HG03460 (cell line): ENCODE results near the gene STAU1.
"Not testable (repeated sequence)": the region's sequence is repeated elsewhere in the genome, so short reads cannot be mapped to it uniquely, and the experiment has no call there.

Source experiments
- ATAC-seq: cut with Tn5 transposase; IDR thresholded peaks from one replicate; pipeline ENCODE4 v1.9.1; 2021; ENCODE audit not compliant: unreplicated experiment

STAU1 gene, protein sequence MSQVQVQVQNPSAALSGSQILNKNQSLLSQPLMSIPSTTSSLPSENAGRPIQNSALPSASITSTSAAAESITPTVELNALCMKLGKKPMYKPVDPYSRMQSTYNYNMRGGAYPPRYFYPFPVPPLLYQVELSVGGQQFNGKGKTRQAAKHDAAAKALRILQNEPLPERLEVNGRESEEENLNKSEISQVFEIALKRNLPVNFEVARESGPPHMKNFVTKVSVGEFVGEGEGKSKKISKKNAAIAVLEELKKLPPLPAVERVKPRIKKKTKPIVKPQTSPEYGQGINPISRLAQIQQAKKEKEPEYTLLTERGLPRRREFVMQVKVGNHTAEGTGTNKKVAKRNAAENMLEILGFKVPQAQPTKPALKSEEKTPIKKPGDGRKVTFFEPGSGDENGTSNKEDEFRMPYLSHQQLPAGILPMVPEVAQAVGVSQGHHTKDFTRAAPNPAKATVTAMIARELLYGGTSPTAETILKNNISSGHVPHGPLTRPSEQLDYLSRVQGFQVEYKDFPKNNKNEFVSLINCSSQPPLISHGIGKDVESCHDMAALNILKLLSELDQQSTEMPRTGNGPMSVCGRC

GRCh38 chr20:49187851-49188641, at the start of gene STAU1:
Gene STAU1, minus strand, starts transcription at chr20:49188334. Its CDS starts 22,133 bp downstream, at chr20:49166201.
- ATAC-seq: peak; percentile 84

DNA sequence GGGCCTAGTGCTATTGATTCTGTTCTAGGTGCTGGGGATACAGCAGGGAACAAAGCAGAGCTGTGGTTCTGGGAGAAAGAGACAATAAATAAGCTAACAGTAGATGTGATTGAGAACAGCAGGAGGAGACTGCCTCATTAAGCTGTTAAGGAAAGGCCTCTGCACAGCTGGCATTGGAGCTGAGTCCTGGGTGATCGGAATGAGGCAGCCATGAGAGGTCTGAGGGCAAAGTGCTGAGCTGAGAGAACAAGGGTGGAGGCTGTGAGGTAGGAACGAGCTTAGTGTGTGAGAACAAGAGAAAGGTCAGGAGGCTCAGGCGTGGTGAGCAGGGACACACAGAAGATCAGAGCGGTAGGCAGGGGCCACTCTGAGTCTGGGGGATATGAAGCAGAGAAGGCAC, 49.4 kb upstream of the STAU1 start:
- ATAC-seq: no peak

GRCh38 chr20:49236301-49236700, 48.2 kb upstream of the STAU1 start:
- no peak for ATAC-seq

DNA sequence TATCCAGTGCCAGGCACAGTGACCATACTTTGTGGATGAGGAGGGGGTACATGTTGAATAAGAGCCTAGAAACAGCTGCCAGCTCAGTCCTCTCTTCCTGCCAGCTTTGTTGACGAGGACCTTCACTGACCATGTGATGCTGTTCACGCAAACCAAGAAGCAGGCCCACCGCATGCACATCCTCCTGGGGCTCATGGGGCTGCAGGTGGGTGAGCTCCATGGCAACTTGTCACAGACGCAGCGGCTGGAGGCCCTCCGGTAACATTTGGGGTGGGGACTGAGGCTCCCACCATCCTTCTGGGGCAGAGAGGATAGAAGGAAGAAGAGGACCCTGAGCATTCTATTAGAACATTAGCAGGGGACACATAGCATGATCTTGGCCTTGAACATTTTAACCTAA, 46.7 kb upstream of the STAU1 start:
- no peak for ATAC-seq

DNA sequence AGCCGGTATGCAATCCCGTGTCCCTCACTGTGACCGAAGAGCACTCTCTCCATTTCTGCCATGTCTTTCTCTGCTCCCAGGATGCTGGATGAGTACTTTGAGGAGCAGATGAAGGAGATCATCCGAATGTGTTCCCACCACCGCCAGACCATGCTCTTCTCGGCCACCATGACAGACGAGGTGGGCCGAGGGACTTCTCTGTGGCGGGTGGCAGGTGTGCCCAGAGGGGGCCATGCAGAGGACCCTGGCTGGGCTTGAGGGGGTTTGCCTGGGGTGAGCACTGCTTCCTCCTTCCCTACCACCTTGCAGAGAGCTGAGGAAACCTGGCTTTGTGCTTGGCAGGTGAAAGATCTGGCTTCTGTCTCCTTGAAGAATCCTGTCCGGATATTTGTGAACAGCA, 45.1 kb upstream of the STAU1 start:
- no peak for ATAC-seq

DNA sequence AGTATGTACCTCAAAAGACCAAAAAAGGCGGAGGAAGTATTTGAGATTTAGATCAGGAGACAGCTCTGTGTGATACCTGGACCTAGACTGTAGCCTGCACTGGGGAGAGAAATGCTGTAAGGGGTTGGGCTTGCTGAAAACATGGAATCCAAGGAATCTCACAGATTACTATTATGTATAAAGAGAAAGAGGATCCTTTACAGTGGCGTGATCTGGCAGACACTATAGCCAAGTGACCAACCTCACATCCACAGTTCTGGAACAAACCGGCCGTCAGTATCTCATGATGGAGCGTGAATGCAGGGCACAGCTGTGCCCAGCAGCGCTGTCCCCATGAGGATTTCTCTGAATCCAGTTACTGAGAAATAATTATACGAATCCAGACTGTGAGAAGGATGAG, 43.3 kb upstream of the STAU1 start:
- no peak for ATAC-seq

DNA sequence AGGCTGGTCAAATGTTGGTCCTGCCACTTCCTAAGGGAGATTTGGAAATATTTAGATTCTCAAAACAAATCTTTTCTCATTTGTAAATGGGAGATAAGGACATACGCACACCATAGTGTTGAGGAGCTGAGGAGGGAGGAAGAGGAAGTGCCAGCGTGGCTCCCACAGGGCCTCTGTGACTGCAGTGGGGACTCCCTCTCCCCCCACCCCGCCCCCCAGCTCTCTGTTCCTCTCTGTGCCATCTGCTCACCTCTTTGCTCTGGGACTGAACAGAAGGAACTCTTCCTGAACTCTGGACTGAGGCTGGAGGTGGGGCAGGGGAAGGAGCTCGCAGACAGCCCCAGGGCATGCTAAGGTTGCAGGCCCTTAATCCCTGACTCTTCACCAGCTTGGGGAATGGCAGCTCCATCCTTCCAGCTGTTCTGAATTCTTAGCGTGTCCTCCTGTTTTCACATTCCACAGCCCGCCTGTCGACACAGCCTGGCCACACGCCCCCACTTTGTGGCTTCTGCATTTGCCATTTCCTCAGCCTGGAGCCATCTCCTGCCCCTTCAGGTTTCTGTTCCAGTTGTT, 42.5 kb upstream of the STAU1 start:
- no peak for ATAC-seq

DNA sequence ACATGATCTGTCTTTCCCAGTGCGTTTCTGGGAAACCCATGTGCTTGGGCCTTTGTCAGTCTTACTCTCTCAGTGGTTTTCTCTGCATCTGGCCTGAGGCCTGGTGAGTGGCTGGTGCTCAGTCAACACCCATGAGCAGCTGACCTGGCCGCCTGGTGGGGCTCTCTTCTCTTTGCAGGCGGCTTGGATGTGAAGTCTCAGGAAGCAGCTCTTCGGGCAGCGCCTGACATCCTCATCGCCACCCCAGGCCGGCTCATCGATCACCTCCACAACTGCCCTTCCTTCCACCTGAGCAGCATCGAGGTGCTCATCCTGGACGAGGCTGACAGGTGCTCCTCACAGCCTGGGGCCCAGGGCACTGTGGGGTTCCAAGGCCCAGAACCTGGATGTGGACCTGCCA, 41.9 kb upstream of the STAU1 start:
- no peak for ATAC-seq

DNA sequence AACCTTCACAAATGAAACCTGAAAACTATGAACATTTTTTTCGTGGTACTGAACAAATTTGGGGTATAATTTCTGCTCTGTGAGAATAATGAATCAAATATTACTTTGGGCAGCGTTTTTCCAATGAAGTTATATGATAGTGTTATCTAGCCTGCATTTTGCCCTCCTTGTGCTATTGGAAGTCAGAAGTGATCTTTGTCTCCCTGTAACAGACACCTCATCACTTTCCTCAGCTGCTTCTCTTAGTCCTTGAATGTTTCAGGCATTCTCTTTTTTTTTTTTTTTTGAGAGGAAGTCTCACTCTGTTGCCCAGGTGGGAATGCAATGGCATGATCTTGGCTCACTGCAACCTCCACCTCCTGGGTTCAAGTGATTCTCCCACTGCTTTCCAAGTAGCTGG, 41.2 kb upstream of the STAU1 start:
- ATAC-seq: no peak

- ATAC-seq: no peak
These were observed 40.5 kb upstream of the STAU1 start for GRCh38 chr20:49228676-49229075.

- no peak for ATAC-seq
These were observed 37.8 kb upstream of the STAU1 start for GRCh38 chr20:49225896-49226295.

GRCh38 chr20:49219924-49220831, 32.0 kb upstream of the STAU1 start:
- ATAC-seq: no peak

DNA sequence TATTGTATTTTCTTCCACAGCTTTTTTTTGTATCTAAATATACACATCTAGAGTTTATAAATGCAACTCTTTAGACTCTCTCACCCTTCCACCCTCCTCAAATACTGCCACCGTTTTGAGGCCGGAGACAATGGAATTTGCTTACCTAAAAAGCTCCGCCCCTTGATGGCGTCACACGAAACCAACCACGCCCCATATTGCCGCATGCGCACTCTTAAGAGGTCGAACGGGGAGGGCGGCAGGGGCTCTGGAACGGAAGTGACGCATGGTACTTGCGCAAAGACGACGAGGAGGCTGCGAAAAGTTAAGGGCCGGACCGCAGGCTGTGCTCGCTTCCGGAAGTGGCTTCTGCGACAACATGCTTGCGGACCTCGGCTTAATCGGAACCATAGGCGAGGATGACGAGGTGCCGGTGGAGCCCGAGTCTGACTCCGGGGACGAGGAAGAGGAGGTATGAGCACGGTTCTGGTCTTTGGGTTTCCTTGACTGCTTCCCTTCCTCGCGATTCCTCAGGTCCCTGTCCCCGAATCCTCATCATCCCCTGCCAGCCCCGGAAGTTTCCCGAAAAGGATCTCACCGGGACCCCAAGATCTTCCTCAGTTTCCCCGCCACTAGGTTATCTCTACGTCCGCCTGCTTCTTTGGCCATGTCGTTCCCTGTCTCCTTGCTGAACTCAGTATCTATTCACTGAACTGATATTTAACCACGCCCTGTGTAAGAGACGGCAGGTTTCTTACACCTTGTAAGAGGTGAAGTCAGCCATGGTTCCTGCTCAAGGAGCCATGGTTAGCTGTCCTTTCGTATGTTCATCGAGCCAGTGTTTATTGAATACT, 31.2 kb upstream of the STAU1 start, which contains the start of gene DDX27:
Gene DDX27 (plus strand): TSS at position 326 of the 833 bp plus-strand sequence. CDS start 33 bp downstream, at position 359.
- ATAC-seq: peak; percentile 91

DNA sequence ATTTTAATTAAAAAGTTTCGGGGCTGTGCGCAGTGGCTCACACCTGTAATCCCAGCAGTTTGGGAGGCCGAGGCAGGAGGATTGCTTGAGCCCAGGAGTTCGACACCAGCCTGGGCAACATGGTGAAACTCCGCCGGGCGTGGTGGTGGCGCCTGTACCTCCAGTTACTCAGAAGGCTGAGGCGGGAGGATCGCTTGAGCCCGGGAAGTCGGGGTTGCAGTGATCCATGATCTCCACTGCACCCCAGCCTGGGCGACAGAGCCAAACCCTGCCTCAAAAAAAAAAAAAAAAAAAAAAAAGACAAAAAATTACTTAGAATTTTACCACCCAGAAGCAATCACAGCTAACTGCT, 30.6 kb upstream of the STAU1 start:
- ATAC-seq: not testable (repeated sequence)

- no peak for ATAC-seq
These were observed 29.0 kb upstream of the STAU1 start for GRCh38 chr20:49216991-49217578.

DNA sequence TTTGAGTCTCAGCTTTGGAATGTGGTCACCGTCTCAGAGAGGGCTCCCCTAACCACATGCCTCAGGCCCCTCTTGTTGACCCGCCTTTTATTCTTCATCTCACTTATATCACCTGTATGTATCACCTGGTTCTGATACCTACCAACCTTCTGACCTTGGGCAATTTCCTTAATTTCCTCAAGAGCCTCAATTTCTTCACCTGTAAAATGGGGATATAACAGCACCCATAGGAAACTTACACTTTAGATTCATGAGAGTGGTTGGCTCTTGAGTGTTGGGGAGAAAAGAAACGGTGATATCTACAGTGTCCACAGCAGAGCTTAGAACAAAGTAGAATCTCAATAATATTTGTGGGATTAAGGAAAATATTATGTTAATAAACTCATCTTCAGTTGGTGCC, 27.1 kb upstream of the STAU1 start:
- ATAC-seq: no peak

DNA sequence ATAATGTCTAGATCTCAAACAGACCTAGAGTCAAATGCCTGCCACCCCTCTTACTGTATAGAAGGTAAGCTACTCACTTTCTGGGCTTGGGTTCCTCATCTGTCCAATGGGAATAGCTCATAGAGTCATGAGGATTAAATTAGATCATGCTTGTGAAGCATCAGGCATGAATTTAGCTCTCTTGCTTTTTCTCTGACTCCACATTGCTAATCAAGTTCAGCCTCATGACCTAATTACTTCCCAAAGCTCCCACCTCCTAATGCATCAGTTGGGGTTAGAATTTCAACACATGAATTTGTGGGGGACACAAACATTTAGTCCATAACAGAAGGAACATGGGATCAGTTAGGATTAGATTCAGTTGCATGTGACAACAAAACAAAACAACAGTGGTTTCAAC, 26.4 kb upstream of the STAU1 start:
- no peak for ATAC-seq

- no peak for ATAC-seq
These were observed 22.6 kb upstream of the STAU1 start for GRCh38 chr20:49210757-49211110.

GRCh38 chr20:49210101-49210756, 22.1 kb upstream of the STAU1 start:
- no peak for ATAC-seq
